ENCODE results near the gene SMYD3. TPM values are rescaled to one million over a fixed set of nuclear protein-coding genes. Genes with fewer than 3 reads are reported as not detected.

The SMYD3 gene
- polyA plus RNA-seq, 3 donors = 4.8 to 12.4 (median 7.1) TPM

DNA sequence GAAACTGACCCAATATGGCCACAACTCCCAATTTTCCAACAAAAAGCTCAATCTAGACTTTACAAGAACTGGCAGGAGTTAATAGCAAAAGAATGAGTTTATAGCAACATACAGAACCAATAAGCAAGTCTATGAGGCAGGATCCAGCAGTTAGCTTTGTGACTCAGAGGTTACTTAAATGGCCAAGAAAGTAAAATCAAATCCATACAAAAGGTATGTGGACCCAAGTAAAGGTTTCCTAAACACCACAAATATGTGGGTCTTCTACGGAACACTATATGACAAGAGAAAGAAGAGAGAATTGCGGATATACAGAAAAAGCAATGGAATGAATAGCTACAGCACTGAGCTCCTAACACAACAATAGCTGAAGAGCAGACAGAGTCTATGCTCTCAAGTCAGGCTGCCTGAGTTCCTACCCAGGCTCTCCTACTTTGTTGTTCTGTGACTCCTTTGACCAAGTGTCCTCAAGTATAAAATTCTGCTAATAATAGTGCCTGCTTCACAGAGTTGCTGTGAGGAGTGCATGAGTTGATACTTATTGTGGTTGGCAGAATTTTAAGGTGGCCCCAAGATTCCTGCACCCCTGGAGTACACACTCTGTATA lies 204.3 kb downstream of the SMYD3 start:
- WGBS, 3 donors = 98 to 100% (median 100%) methylated on average over 2 of the region's 2 CpGs
- H3K27ac ChIP-seq (ENCODE audit: low read depth, low read length) = no peak overlapping the region

DNA sequence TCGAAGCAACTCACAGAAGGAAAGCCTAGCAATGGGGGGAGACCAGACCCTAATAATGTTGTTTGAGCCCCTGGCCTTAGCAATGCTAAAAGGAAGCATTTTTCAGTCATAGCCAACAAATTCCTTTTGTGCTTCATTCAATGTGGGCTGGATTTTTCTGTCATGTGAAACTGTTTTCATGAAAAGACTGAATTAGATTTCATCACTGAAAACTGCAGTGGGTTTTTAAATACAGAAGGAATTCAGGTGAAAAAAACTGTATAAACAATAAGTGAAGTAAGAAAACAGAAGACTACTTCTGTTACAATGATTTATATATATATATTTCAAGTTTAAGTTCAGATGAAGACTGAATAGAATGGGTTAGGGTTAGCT lies 204.8 kb downstream of the SMYD3 start:
- H3K27ac ChIP-seq (ENCODE audit: low read depth, low read length) = no peak overlapping the region
- WGBS, 3 donors = 92 to 100% (median 93%) methylated on average over 1 of the region's 1 CpG

DNA sequence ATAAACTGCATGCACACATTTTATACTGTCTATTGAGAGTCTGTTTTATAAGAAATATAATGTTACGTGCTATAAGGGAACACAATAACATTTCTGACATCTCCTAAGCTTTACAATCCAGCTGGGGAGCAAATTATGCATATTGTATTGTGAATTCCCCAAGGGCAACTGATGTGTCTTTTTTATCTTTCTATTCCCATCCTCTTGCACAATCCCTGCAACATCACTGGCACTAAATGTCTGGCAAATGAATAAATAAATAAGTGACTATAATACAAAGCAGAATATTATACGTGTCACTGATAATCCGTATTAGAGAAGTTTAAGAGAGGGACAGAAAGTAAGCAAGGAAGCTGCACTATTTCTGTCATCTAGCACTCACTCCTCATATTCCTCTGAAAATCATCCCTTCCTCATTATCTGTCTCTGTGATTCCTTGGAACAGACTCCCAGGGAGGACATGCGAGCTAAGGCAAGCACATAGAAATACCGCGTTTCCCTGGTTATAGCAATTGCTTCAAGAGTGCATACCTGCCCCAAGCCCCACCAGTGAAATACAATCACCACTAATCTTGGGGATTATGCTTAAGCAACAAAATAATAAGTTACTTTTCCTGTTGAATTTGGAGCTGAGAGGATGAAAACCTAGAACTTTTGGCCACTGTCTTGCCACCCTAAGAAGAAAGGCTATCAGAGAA lies 205.4 kb downstream of the SMYD3 start:
- WGBS, 3 donors = 71 to 90% (median 73%) methylated on average over 6 of the region's 6 CpGs
- no peak overlapping the region for H3K27ac ChIP-seq (ENCODE audit: low read depth, low read length)

DNA sequence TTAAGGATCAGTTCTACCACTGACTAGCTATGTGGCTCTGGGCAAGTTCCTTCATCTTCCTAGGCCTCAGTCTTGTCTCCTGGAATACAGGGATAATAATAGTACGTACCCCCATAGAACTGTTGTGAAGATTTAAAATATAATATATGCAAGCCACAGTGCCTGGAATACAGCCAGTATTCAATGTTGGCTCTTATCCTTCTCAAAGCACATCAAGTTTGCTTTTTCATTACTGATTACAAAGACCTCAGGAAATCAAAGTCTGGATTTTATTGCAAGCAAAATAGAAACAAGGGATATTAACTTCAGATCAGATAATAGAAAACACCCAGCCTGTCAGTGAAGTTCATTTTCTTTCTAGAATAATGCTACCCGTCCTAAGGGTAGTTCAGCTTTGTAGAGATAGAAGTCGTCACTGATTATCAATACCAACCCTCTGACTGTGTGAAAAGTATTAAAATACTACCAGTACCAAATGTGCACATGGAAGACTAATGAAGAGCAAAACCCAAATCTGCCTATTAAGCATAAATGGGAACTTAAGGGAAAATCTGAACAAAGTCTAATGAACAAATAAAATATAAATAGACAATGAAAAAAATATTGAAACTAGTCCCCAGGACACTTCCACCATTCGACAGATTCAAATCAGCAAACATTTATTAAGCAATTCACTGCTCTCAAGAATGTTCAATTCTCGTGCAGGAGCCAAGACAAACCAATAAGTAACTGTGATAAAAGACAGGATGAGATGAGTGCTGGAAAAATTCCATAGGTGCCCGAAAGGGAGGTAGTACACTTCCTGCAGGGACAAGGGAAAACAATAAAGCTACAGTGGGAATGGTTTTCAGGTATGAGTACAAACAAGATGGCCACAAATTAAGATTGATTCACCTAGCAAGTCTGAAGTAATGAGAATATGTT lies 206.2 kb downstream of the SMYD3 start:
- WGBS, 3 donors = 44 to 78% (median 75%) methylated on average over 6 of the region's 6 CpGs
- no peak overlapping the region for H3K27ac ChIP-seq (ENCODE audit: low read depth, low read length)

DNA sequence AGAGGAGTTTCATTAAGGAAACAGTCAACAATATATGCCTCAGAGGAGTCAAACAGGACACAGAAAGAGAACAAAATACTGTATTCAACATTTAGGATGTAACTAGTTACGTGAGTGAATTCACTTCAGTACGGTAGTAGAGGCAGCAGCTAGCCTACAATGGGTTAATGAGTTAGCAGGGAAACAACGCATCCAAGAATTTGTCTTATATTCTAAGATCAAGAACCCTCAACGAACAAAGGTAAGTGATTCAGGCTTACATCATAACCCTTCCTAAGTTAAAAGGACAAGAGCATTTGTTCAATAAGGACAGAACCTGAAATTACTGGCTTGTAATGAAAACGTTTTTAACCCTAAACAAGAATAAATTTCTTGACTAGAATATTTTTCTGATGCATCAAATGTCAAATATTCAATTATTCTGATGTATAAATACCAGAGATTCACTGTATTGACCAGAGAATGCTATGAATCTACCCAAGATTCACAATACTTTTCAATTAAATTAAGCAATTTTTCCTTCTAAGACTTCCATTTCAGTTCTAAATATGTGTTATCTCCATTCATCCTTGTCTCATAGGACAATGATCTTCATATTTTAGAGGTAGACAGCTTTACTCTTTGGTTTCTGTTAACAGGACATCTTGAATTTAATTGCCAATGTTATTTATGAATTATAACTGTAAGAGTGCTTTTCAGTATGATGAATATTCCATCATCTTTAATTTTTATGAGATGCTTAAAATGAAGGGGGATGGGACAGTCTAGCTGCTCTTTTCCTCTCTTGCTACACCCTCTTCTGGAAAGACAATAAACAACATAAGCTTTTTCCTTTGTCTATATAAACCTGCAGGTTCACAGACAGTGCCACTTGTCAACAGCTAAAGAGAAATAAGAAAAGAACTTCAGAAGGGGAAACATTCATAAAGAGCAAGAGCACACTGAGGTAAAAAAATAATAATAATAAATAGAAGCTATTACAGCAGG lies 209.5 kb downstream of the SMYD3 start:
- 80 to 84% (median 82%) methylated on average over 5 of the region's 5 CpGs for WGBS, 3 donors
- no peak overlapping the region for H3K27ac ChIP-seq (ENCODE audit: low read depth, low read length)

DNA sequence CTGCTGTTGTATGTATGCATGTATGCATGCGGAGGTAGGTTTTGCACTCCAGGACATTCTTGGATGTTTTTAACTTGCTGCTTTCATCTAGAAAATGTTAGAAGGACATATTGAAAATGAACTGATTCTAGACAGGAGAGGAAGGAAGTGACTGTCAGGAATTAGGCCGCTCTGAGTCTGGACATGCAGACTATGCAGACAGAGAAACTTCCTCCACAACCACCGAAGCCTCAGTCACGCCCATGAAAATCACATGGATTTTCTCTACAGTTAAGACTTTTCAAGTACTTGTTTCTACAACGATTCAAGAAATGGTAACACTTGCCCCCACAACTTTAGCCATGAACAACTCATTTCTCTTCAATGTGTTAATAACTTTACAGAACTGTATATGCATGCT lies 211.1 kb downstream of the SMYD3 start:
- 41 to 73% (median 46%) methylated on average over 5 of the region's 5 CpGs for WGBS, 3 donors
- H3K27ac ChIP-seq (ENCODE audit: low read depth, low read length) = no peak overlapping the region

DNA sequence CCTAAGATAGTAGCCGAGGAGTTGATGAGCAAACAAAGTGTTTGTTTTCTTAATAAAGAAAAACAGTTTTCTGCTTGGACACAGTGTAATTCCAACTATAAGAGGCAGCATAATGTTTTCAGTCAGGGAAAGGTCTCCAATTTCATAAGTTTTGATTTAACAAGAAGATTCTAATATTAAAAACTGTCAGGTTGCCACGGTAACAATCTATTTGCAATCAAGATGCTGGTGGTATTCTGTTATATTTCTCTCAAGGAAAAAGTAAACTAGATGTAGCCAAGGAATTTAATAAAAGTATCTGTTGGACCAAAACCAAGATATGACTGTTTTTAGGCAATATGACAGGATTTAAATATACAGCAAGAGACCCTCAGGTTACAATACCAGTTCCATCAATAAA lies 211.7 kb downstream of the SMYD3 start:
- 89 to 91% (median 91%) methylated on average over 2 of the region's 2 CpGs for WGBS, 3 donors
- no peak overlapping the region for H3K27ac ChIP-seq (ENCODE audit: low read depth, low read length)

DNA sequence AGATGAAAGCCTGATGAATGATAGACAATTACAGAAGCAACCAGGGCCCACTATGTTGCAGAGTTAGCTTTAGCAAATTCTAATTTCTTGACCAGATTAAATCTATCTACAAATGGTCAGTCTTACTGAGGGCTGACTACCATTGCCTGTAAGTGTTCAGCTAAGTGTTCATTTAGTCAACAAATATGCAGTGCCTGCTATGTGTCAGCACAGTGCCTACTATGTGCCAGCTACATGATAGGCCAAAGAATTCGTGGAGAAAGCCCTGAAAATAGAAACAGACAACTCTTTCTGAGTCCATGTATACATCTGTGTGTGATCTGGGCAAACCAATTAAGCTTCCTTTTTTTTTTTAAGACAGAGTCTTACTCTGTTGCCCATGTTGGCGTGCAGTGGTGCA lies 212.8 kb downstream of the SMYD3 start:
- 75 to 83% (median 77%) methylated on average over 2 of the region's 2 CpGs for whole genome bisulfite sequencing, 3 donors
- H3K27ac ChIP-seq (ENCODE audit: low read depth, low read length) = no peak overlapping the region

DNA sequence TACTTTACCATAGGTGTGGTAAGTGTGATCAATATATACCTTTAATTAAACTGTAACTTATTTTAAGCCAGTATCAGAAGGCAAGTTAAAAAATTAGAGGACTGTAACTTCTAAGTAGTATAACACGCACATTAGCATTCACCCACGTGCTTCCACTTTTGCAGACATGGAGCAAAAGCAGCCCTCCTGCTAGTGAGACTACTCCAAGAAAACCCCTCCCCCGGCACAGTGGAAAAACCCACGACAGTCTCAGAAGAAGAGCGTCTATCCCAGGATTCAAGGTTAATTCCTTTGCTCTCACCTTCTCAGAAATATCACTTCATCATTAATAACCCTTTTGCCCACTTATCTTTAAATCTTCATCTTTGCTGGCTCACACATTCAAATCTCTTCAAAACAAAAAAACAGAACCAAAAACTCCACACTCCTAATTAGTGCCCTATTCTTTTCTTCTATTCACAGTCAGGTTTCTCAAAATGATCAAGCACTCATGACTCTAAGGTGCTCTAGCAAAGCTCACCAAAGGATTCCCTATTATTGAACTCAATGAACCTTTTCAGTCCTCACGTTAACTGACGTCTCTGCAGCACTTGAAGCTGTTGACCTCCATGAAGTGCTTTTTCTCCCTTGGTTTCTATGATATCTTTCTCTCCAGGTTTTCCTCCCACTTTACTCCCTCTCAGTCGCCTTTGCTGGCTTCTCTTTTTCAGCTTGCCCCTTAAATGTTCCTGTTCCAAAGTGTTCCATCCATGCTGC lies 213.5 kb downstream of the SMYD3 start:
- no peak overlapping the region for H3K27ac ChIP-seq (ENCODE audit: low read depth, low read length)
- 86 to 91% (median 91%) methylated on average over 8 of the region's 8 CpGs for WGBS, 3 donors

DNA sequence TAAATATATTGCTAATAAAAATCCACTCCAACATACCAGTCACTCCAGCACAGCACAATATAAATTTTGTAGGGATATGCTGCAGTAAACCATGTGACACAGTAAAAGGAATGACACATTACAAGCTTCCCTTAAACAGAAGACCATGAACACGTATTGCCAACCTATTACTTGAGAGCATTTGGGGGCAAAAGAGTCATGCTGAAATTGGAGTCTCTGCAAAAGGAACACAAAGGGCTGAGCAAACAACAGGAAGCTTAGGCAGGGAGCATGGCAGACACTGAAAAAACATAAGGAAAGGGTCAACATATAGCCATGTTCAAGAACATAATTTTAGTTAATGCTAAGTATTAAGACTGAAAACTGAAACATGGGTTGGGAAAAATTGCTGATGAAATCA lies 214.5 kb downstream of the SMYD3 start:
- 82 to 92% (median 89%) methylated on average over 1 of the region's 1 CpG for WGBS, 3 donors
- no peak overlapping the region for H3K27ac ChIP-seq (ENCODE audit: low read depth, low read length)

DNA sequence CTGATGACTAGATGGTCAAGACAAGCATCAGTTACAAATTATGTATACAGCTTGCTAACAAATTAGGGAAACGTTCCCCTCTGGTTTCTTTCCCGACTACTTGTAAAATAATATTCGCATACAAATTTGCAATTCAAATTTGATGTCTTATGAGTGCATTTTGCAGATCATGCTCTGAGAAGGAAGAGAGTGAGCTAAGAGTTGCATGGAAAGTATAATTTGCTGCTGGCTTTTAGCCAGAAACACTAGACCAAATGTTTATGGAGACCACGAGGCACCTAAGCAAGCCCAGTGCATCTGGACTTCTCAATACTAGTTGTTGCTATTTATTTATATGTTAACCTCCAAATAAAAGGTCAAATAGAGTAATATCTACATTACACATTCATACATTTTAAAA lies 216.0 kb downstream of the SMYD3 start:
- no peak overlapping the region for H3K27ac ChIP-seq (ENCODE audit: low read depth, low read length)
- 73 to 82% (median 79%) methylated on average over 4 of the region's 4 CpGs for WGBS, 3 donors

DNA sequence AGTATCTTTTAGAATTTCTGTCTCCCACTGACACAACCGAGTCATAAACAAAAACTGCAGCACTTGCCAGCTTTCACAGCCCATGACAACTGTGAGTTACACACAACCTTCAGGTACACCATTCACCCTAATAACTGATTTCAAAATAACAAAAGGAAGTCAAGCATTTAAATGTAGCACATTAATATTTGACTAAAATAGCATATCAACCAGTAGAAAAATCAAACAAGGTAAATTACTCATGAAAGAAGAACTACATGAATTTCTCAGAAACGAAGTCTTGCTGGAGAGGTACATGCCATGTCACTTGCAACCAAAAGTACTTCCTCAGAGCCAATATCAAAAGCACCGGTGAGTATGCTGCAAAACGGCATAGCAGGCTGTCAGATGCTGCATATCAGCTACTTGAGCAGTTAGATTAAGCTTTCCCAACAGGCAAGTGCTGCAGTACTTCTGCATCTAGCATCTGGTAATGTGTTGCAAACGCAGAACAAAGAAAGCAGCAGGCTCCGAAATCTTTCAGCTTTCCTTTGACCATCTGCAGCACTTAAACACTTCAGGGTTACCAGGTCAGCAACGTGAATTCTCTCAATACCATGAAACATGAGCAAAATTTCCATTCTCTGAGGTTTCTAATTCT lies 223.2 kb downstream of the SMYD3 start:
- 53 to 61% (median 53%) methylated on average over 7 of the region's 7 CpGs for WGBS, 3 donors
- H3K27ac ChIP-seq (ENCODE audit: low read depth, low read length) = no peak overlapping the region

DNA sequence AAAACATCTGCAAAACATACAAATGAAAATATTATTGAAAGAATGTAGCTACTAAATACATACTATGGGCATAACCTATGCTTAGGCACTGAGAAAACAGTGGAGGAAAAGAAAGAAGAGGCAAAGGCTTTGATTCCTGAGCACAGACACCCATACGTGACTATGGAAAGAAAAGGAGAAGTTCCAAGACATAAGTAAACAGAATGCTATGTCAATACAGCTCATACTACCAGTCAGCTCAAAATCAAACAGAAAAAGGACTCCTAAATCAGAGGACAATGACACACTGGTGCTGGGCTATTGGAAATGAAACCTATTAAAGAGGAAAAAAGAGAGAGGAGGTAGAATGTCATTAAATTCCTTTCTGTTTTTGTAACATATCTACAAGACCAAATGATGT lies 225.4 kb downstream of the SMYD3 start:
- 32 to 74% (median 49%) methylated on average over 1 of the region's 1 CpG for WGBS, 3 donors
- H3K27ac ChIP-seq (ENCODE audit: low read depth, low read length) = no peak overlapping the region

DNA sequence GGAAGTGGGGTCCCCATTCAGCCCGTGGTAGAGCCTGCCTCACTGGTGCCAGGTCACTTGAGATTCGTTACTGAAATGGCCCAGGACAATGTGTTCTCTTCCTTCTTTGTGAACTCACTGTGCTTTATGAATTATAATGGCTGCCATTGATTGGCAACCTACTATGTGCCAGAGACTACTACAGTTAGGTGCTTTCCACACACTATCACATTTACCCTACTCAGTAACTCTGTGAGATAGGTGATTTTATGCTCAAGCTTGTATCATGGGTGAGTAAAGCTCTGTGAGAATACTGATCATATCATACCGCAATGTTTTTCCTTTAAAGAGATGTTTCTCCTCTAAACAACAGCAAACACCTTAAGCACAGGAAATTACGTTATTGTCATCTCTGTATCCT lies 225.9 kb downstream of the SMYD3 start:
- WGBS, 3 donors = 82 to 91% (median 87%) methylated on average over 4 of the region's 4 CpGs
- H3K27ac ChIP-seq (ENCODE audit: low read depth, low read length) = no peak overlapping the region

DNA sequence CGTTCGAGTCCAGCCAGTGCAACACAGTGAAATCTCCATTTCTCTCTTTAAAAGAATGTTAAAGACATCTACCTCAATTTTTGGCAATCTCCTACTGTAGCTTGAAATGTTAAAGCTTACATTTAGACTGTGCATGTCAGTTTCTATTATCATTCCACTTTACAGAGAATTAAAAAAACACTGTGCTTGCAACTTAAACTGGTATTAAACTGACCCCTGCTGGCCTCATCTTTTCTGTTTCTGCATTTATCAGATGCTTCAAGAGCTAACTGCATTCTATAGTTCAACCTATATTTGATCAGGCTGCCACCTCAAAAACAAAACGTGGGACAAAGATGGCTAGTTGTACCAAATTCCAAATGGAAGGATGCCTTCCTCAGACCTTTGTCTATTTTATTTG lies 226.5 kb downstream of the SMYD3 start:
- no peak overlapping the region for H3K27ac ChIP-seq (ENCODE audit: low read depth, low read length)
- 87 to 91% (median 88%) methylated on average over 3 of the region's 3 CpGs for WGBS, 3 donors

DNA sequence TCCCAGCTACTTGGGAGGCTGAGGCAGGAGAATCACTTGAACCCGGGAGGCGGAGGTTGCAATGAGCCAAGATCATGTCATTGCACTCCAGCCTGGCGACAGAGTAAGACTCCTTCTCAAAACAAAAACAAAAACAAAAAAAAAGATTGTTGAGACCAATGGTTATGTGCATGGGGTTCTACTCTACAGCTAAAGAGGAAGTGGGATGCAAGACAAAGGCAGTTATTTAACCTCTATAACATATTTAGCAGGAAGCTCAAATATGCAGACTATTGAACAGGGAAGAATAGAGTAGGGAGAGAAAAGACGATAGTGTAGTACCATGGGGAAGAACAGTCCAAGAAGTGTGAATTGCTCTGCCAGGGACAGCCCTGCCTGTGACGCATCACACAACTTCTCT lies 227.7 kb downstream of the SMYD3 start:
- WGBS, 3 donors = 85 to 93% (median 87%) methylated on average over 5 of the region's 5 CpGs
- no peak overlapping the region for H3K27ac ChIP-seq (ENCODE audit: low read depth, low read length)

DNA sequence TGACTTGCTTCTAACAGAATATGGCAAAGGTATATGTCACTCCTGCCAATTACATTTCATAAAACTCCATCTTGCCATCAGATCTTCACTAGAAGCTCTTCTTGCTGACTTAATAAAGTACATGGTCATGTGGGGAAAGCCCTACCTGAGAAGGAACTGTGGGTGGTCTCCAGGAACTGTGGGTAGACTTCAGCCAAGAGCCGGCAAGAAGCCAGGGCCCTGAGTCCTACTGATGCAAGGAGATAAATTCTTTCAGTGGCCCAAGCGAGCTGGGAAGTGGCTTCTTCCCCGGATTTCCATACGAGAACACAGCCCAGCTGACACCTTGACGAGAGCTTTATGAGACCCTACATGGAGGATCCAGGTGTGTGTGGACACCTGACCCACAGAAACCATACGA lies 228.7 kb downstream of the SMYD3 start:
- 96 to 98% (median 97%) methylated on average over 6 of the region's 6 CpGs for WGBS, 3 donors
- H3K27ac ChIP-seq (ENCODE audit: low read depth, low read length) = no peak overlapping the region

Measured in adipose tissue (tissue), 3 donors.